OCI-LY1 (cell line): ENCODE results near the gene LRRK2.

Experiments
- EZH2 ChIP-seq: fragments of 200-600 bp; sonication (generic), shearing (Covaris generic); IDR thresholded peaks from 2 replicates; pipeline ENCODE4 v1.8.0; 2017; ENCODE audit warnings: borderline replicate concordance, mixed run types, mild to moderate bottlenecking, antibody characterized with exemption, low read length, moderate library complexity, mixed read lengths
- TF ChIP-seq, protein P1 (sequence below): fragments of 200-600 bp; sonication (generic), shearing (Covaris generic); IDR thresholded peaks from 2 replicates; pipeline ENCODE4 v1.5.1; 2017; ENCODE audit warnings: mild to moderate bottlenecking, antibody characterized with exemption, low read length, moderate library complexity, mixed read lengths

DNA sequence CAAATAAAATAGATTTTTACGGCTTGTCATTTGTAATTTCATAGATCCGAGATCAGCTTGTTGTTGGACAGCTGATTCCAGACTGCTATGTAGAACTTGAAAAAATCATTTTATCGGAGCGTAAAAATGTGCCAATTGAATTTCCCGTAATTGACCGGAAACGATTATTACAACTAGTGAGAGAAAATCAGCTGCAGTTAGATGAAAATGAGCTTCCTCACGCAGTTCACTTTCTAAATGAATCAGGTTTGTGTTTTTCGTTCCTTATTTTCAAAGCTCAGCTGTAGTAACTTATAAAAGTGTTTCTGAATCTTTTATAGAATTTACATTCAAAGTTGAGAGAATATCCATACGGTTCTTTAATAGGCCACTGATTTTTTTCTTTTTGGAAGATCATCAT is 89.1 kb downstream of the LRRK2 start:
- TF ChIP-seq, protein P1, sequence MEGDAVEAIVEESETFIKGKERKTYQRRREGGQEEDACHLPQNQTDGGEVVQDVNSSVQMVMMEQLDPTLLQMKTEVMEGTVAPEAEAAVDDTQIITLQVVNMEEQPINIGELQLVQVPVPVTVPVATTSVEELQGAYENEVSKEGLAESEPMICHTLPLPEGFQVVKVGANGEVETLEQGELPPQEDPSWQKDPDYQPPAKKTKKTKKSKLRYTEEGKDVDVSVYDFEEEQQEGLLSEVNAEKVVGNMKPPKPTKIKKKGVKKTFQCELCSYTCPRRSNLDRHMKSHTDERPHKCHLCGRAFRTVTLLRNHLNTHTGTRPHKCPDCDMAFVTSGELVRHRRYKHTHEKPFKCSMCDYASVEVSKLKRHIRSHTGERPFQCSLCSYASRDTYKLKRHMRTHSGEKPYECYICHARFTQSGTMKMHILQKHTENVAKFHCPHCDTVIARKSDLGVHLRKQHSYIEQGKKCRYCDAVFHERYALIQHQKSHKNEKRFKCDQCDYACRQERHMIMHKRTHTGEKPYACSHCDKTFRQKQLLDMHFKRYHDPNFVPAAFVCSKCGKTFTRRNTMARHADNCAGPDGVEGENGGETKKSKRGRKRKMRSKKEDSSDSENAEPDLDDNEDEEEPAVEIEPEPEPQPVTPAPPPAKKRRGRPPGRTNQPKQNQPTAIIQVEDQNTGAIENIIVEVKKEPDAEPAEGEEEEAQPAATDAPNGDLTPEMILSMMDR = no peak
- TF ChIP-seq EZH2 = no peak
